ENCODE results near the gene STAM2. TPM values are rescaled to one million over a fixed set of nuclear protein-coding genes. Genes with fewer than 3 reads are reported as not detected.
"Not testable (repeated sequence)": the region's sequence is repeated elsewhere in the genome, so short reads cannot be mapped to it uniquely, and the experiment has no call there.

STAM2 gene
- total RNA-seq, 1 donor from 2014 or later, result 42.5 TPM

GRCh38 chr2:152114366-152114765 lies 61.2 kb downstream of the STAM2 start:
- no peak for ATAC-seq
- DNase-seq, result no peak
- Histone ChIP-seq H3K4me1 (no peaks in the 10 kb centered on the region), H3K27me3 (no peaks in the 10 kb centered on the region), H3K27ac (no peak overlapping the region), H3K9me3 (no peaks in the 10 kb centered on the region), H3K4me3 (no peak overlapping the region), H3K36me3 (no peaks in the 10 kb centered on the region)
- no peak for TF ChIP-seq CTCF (IDR thresholded peaks at IDR 0.05)
- intact Hi-C loops (cut with DNase I), result no loop called here

GRCh38 chr2:152107140-152107539 lies 68.4 kb downstream of the STAM2 start:
- intact Hi-C loops (cut with DNase I); H3K27ac ChIP-seq; H3K36me3 ChIP-seq; H3K27me3 ChIP-seq; ATAC-seq; H3K4me3 ChIP-seq; H3K9me3 ChIP-seq; DNase-seq; H3K4me1 ChIP-seq: not testable (repeated sequence)

- Histone ChIP-seq H3K27ac (no peak overlapping the region), H3K36me3 (no peaks in the 10 kb centered on the region), H3K4me1 (no peaks in the 10 kb centered on the region), H3K4me3 (no peak overlapping the region), H3K27me3 (peaks cover 3% of the 10 kb centered on the region), H3K9me3 (no peaks in the 10 kb centered on the region)
- DNase-seq (no peak), ATAC-seq (no peak)
- no peak for TF ChIP-seq CTCF (IDR thresholded peaks at IDR 0.05)
- intact Hi-C loops (cut with DNase I), result no loop called here
Observed at GRCh38 chr2:152106464-152106863, 69.1 kb downstream of the STAM2 start.

GRCh38 chr2:152103271-152103670 lies 72.3 kb downstream of the STAM2 start:
- Histone ChIP-seq H3K9me3 (no peaks in the 10 kb centered on the region), H3K27me3 (peaks cover 19% of the 10 kb centered on the region), H3K4me3 (no peak overlapping the region), H3K4me1 (peaks cover 12% of the 10 kb centered on the region), H3K27ac (no peak overlapping the region), H3K36me3 (no peaks in the 10 kb centered on the region)
- no peak for DNase-seq
- ATAC-seq, result no peak
- TF ChIP-seq CTCF (IDR thresholded peaks at IDR 0.05), result no peak
- intact Hi-C loops (cut with DNase I), result no loop called here

- no peaks in the 10 kb centered on the region for H3K36me3 ChIP-seq
- DNase-seq, result no peak
- H3K9me3 ChIP-seq, result no peaks in the 10 kb centered on the region
- peaks cover 12% of the 10 kb centered on the region for H3K4me1 ChIP-seq
- no peak for ATAC-seq
- intact Hi-C loops (cut with DNase I), result no loop called here
- no peak overlapping the region for H3K27ac ChIP-seq
- no peak for TF ChIP-seq CTCF (IDR thresholded peaks at IDR 0.05)
- no peak overlapping the region for H3K4me3 ChIP-seq
- peaks cover 19% of the 10 kb centered on the region for H3K27me3 ChIP-seq
Observed at GRCh38 chr2:152100961-152101360, 74.6 kb downstream of the STAM2 start.

GRCh38 chr2:152099367-152100050 lies 76.1 kb downstream of the STAM2 start:
- intact Hi-C loops (cut with DNase I), result no loop called here
- Histone ChIP-seq H3K27ac (no peak overlapping the region), H3K36me3 (no peaks in the 10 kb centered on the region), H3K4me3 (peak overlapping the region; percentile 60), H3K4me1 (peaks cover 12% of the 10 kb centered on the region), H3K27me3 (peaks cover 19% of the 10 kb centered on the region), H3K9me3 (no peaks in the 10 kb centered on the region)
- no peak for DNase-seq
- TF ChIP-seq CTCF (IDR thresholded peaks at IDR 0.05), result no peak
- peak; percentile 52 for ATAC-seq

Data from upper lobe of right lung (tissue), 1 donor.